Subcutaneous abdominal adipose tissue (tissue), 5 donors: ENCODE results near the gene MIB2.
"Not testable (repeated sequence)": the region's sequence is repeated elsewhere in the genome, so short reads cannot be mapped to it uniquely, and the experiment has no call there.

ENCODE experiments used
- H3K27ac ChIP-seq: one replicate; pipeline ENCODE4 v1.7.0; 2013; ENCODE audit warnings: low read depth, mild to moderate bottlenecking, inconsistent platforms, low read length, moderate library complexity
- H3K27me3 ChIP-seq, 5 donors: one replicate each; pipeline ENCODE4 v1.7.0; 2013; ENCODE audit warnings: low read length in 5 of 5, inconsistent platforms in 1 of 5; ENCODE audit not compliant: control insufficient read depth in 5 of 5, insufficient read depth in 4 of 5
- H3K36me3 ChIP-seq, 5 donors: one replicate each; pipeline ENCODE4 v1.7.0; 2013; ENCODE audit warnings: low read length in 5 of 5; ENCODE audit not compliant: control insufficient read depth in 5 of 5, insufficient read depth in 5 of 5
- H3K4me1 ChIP-seq, 5 donors: one replicate each; pipeline ENCODE4 v1.7.0; 2013; ENCODE audit warnings: low read length in 5 of 5, mild to moderate bottlenecking in 3 of 5, moderate library complexity in 1 of 5; ENCODE audit not compliant: control insufficient read depth in 5 of 5, insufficient read depth in 5 of 5
- H3K4me3 ChIP-seq, 5 donors: one replicate each; pipeline ENCODE4 v1.7.0; 2013; ENCODE audit warnings: low read length in 5 of 5, low read depth in 1 of 5
- H3K9ac ChIP-seq, 5 donors: one replicate each; pipeline ENCODE4 v1.7.0; 2013; ENCODE audit warnings: low read length in 5 of 5, mild to moderate bottlenecking in 4 of 5, moderate library complexity in 3 of 5
- H3K9me3 ChIP-seq, 5 donors: one replicate each; pipeline ENCODE4 v1.7.0; 2013; ENCODE audit warnings: low read length in 5 of 5; ENCODE audit not compliant: control insufficient read depth in 5 of 5
- donor health status: healthy.
- donor health status: healthy.
- donor health status: healthy.
- donor health status: healthy.
- donor health status: healthy.

MIB2 gene

DNA sequence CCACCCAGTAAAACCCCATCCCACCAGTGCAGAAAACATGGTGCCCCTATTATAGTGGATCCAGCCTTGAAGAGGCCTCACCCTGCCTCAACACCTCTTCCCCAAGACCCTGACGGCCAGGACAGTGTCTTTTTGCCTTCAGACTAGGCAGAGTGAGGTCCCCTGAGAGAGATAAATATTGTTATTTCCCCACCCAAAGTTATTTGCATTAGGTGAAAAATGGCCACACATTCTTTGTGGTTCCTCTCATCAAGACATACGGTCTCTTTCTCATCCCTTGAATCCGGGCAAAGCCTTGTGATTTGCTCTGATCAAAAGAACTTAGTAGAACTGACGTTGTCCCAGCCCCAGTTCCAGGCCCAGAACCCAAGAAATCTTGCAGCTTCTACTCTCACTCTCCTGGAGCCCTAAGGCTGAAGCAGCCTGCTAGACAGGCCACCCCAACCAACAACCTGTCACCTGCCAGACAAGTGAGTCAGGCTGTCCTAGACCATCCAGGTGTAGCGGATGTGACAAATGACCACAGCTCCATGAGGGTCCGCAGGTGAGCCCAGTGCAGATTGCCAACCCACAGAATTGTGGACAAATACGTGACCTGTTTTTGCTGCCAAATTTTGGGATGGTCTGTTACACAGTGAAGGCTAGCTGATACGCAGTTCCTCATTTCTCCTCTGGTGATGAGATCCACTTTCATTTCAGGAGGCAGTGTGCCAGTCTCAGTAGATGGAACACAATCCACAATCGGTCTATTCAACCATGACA lies 32.5 kb upstream of the MIB2 start:
- H3K4me3 ChIP-seq: no peak overlapping the region

DNA sequence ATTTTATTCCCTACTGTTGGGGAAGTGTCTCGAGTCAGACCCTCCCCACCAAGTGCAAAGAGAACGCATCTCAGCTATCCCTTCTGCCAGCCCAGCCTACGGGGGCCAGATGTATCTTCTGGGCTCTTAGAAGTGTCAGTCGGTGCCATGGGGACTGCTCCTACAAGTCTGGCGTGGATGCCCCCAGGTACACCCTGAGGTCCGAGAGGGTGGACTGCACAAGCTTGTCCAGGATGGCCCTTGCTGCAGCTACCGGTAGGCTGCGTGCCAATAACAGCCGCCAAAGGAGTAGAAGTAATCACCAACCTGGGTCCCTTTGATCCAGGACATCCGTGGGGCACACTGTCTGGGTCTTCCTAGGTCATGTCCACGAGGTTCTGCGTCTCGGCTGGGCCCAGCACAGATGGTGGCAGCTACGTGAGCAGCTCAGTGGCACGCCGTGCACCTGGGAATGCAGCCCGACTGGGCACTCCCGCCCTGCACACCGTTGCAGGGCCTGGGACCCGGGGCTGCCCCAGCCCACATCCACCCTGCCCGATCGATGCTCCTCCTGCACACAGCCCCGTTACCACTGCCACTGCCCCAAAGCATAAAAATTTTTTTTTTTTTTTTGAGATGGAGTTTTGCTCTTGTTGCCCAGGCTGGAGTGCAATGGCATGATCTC lies 31.8 kb upstream of the MIB2 start:
- H3K4me3 ChIP-seq: no peak overlapping the region
- H3K9me3 ChIP-seq: no peaks in the 10 kb centered on the region
- peaks cover 0 to 19% (median 9%) of the 10 kb centered on the region in 5 donors for H3K27me3 ChIP-seq
- H3K36me3 ChIP-seq: no peaks in the 10 kb centered on the region
- H3K27ac ChIP-seq: no peak overlapping the region
- no peak overlapping the region for H3K9ac ChIP-seq
- H3K4me1 ChIP-seq: no peaks in the 10 kb centered on the region

More for the DNA sequence above, 32.5 kb upstream of the MIB2 start:
- H3K27ac ChIP-seq: no peak overlapping the region
- H3K9me3 ChIP-seq: no peaks in the 10 kb centered on the region
- peaks cover 0 to 17% (median 9%) of the 10 kb centered on the region in 5 donors for H3K27me3 ChIP-seq
- no peaks in the 10 kb centered on the region for H3K4me1 ChIP-seq
- no peak overlapping the region for H3K9ac ChIP-seq
- no peaks in the 10 kb centered on the region for H3K36me3 ChIP-seq

DNA sequence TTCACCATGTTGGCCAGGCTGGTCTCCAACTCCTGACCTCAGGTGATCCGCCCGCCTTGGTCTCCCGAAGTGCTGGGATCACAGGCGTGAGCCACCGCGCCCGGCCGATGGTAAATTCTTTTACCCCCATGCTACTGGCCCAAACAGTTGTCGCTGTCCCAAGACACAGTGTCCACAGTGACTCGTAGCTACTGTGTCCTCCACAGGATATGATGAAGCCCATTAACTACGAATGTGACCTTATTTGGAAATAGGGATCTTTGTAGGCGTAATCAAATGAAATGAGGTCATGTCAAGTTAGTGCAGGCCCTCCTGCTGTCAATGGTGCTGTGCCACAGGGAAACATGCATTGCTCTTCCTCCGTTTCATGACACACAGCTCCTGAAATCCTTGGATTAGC lies 23.8 kb upstream of the MIB2 start:
- Histone ChIP-seq H3K27me3 (peaks cover 3 to 11% (median 3%) of the 10 kb centered on the region in 5 donors), H3K9me3 (no peaks in the 10 kb centered on the region), H3K4me1 (no peaks in the 10 kb centered on the region), H3K4me3 (no peak overlapping the region), H3K27ac (no peak overlapping the region), H3K9ac (no peak overlapping the region), H3K36me3 (no peaks in the 10 kb centered on the region)

DNA sequence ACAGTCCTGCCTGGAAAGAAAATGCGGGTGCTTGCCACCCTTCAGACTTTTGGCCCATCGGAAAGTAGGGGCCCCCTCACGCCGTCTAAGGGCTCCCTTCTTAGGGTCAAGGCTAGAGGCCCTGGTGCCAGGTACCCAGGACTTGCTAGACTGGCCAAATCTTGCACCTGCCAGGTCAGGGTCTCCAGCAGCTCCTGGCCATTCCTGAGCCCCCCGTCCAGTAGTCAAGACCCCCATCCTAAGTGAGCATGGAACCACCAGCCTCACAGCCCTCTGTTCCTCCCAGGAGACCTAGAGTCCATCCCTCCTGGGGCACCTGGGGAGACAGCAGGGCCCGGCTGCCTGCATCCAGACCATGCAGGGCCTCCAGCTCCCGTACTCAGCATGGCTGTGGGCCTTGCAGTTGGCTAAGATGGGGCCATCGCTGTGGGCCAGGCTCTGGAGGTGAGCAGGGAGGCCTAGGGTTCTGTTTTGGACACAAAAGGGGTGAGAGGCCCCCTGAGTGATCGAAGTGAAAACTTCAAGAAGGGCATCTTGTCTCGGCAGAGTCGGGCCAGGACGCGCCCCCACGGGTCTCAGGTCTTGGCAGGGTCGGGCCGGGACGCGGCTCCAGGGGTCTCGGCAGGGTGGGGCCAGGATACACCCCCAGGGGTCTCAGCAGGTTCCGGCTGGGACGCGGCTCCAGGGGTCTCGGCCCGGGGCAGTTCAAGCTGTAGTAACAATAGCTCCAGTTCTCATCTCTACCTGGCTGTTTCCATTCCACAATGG lies 21.3 kb upstream of the MIB2 start:
- Histone ChIP-seq H3K27ac (no peak overlapping the region), H3K4me1 (peaks cover 0 to 10% (median 4%) of the 10 kb centered on the region in 5 donors), H3K9me3 (no peaks in the 10 kb centered on the region), H3K9ac (no peak overlapping the region), H3K4me3 (no peak overlapping the region), H3K36me3 (no peaks in the 10 kb centered on the region), H3K27me3 (peaks cover 17 to 30% (median 22%) of the 10 kb centered on the region in 5 donors)

DNA sequence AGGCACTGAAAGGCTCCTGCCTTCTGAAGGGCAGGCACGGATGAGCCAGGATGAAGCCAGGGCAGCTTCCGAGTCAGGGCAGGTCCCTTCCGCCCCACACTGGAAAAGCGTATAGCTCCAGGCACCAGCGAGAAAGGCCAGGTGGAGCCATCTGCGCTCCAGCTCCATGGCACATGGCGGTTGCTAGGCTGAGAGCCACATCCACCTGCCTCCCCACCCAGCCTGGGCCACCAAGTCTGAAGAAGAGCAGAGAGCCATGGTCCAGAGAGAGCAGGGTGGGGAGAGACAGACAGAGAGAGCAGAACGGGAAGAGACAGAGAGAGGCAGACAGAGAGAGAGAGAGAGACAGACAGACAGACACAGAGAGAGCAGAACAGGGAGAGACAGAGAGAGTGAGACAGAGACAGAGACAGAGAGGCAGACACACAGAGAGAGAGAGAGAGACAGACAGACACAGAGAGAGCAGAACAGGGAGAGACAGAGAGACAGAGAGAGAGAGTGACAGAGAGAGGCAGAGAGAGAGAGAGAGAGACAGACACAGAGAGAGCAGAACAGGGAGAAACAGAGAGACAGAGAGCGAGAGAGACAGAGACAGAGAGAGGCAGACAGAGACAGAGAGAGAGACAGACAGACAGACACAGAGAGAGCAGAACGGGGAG lies 20.6 kb upstream of the MIB2 start:
- no peak overlapping the region for H3K27ac ChIP-seq
- H3K4me1 ChIP-seq: peaks cover 0 to 16% (median 10%) of the 10 kb centered on the region in 5 donors

DNA sequence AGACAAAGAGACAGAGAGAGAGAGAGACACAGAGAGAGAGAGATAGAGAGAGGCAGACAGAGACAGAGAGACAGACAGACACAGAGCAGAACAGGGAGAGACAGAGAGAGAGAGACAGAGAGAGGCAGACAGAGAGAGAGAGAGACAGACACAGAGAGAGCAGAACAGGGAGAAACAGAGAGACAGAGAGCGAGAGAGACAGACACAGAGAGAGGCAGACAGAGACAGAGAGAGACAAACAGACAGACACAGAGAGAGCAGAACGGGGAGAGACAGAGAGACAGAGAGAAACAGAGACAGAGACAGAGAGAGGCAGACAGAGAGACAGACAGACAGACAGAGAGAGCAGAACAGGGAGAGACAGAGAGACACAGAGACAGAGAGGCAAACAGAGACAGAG lies 20.0 kb upstream of the MIB2 start:
- H3K9ac ChIP-seq, H3K36me3 ChIP-seq, H3K9me3 ChIP-seq, H3K27ac ChIP-seq, H3K4me3 ChIP-seq: not testable (repeated sequence)
- peaks cover 21 to 31% (median 28%) of the 10 kb centered on the region in 5 donors for H3K27me3 ChIP-seq
- peaks cover 0 to 18% (median 12%) of the 10 kb centered on the region in 5 donors for H3K4me1 ChIP-seq

More for the DNA sequence above, 20.6 kb upstream of the MIB2 start:
- no peak overlapping the region for H3K9ac ChIP-seq
- no peak overlapping the region for H3K4me3 ChIP-seq
- H3K36me3 ChIP-seq: no peaks in the 10 kb centered on the region
- H3K9me3 ChIP-seq: no peaks in the 10 kb centered on the region
- H3K27me3 ChIP-seq: peaks cover 20 to 33% (median 26%) of the 10 kb centered on the region in 5 donors

DNA sequence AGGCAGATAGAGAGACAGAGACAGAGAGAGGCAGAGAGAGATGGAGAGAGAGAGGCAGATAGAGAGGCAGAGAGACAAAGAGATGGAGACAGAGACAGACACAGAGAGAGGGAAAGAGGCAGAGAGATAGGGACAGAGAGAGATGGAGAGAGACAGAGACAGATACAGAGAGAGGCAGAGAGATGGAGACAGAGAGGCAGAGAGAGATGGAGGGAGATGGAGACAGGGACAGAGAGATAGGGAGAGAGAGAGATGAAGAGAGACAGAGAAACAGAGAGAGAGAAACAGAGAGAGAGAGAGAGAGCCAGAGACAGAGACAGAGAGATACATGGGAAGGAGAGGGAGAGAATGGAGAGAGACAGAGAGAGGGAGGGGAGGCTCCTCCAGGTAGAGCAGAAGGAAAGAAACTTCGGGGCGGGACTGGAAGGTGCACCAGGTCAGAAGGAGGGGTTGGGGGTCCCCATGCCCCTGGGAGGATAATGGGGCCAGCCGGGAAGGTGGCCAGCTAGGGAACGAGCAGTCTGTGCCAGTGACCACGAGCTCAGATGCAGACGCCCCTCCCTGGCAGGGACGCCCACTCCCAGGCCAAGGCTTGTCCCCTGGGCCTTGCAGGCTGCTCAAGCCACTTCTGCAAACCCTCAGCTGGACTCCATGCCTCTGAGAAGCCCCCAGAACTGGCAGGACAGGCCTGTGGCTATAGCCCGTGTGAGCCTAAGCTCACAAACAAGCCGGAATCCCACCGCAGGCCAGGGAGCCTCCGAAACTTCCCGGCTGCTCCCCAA lies 18.6 kb upstream of the MIB2 start:
- Histone ChIP-seq H3K36me3 (no peaks in the 10 kb centered on the region), H3K27ac (no peak overlapping the region), H3K9ac (no peak overlapping the region), H3K27me3 (peaks cover 34 to 43% (median 37%) of the 10 kb centered on the region in 5 donors), H3K9me3 (no peaks in the 10 kb centered on the region), H3K4me1 (peaks cover 0 to 24% (median 14%) of the 10 kb centered on the region in 5 donors), H3K4me3 (no peak overlapping the region)

DNA sequence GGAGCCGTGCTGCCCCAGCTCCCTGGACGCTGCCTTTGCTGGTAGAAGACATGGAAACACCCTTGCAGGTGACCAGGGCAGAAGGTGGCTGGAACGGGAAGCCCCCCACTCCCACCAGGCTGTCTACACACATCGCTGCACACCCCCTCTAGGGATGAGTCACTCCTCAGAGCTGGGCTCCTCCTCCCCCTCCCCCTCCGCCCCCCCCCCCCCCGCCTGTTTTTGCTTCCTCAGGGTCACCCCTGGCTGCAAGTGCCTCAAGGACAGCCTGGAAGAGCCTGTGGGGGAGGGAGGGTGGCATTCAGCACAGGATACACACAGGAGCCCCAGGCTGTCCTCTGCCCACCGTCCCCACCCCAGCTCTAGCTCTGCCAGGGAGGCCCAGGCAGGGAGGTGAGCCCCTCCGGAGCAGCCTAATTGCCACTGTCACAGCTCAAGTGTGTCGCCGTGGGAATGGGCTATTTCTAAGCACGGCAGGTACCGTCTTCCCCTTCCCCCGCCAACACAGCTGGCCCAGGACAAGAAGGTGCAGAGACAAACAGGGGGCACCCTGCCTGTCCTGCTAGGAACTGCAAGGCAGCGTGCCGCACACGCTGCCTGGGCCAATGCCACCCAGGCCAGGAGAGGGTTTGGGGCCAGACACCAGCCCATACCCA lies 17.9 kb upstream of the MIB2 start:
- Histone ChIP-seq H3K4me1 (peaks cover 0 to 24% (median 14%) of the 10 kb centered on the region in 5 donors), H3K27me3 (peaks cover 34 to 49% (median 42%) of the 10 kb centered on the region in 5 donors), H3K36me3 (no peaks in the 10 kb centered on the region), H3K27ac (no peak overlapping the region), H3K4me3 (no peak overlapping the region), H3K9me3 (no peaks in the 10 kb centered on the region), H3K9ac (no peak overlapping the region)
